22Rv1 (cell line): ENCODE data around the gene GOLGA8T.
"Not testable (repeated sequence)": the region's sequence is repeated elsewhere in the genome, so short reads cannot be mapped to it uniquely, and the experiment has no call there.

ENCODE experiments used
- ZFX ChIP-seq: fragments of 450-650 bp; IDR thresholded peaks from 2 replicates; pipeline ENCODE4 v1.6.1; 2017; ENCODE audit warnings: antibody characterized with exemption, borderline replicate concordance
- TF ChIP-seq, protein P1 (sequence below): fragments of 450-650 bp; IDR thresholded peaks from 2 replicates; pipeline ENCODE4 v1.5.1; 2017; ENCODE audit warnings: mild to moderate bottlenecking

DNA sequence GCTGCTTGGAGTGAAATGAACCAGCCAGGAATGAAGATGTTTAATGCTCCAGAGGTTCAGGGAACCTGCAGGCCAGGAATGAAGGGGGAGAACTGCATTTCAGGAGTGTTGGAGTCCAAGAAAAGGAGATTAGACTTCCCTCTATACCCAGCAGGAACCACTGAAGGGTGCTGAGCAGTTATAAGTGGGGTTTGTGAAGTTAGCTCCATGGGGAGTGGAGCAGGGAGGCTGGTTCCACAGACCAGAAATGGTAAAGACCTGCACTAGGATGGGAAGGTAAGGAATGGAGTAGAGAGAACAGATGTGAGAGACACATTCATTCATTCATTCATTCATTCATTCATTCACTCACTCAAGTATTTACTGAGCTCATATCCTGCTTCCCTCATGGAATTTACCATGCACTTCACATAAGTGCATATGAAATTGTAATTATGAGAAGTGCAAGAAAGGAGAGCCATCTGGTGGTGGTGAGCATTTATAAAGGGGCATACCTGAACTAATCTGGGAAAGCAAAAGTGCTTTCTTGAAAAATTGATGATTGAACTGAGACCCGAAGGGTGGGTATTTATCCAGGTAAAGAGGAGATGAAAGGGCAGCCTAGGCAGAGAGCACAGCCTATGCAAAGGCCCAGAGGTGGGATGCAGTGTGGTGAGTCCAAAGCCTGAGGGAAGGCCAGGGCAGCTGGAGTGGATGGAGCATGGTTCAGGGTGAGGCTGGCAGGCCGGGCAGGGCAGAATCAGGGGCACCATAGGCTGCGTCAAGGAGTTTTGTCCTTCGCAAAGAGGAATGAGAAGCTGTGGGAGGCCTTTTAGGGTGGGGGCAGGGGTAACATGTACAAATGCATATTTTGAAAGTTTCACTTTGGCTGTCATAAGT, 27.9 kb downstream of the GOLGA8T start:
- TF ChIP-seq, protein P1, sequence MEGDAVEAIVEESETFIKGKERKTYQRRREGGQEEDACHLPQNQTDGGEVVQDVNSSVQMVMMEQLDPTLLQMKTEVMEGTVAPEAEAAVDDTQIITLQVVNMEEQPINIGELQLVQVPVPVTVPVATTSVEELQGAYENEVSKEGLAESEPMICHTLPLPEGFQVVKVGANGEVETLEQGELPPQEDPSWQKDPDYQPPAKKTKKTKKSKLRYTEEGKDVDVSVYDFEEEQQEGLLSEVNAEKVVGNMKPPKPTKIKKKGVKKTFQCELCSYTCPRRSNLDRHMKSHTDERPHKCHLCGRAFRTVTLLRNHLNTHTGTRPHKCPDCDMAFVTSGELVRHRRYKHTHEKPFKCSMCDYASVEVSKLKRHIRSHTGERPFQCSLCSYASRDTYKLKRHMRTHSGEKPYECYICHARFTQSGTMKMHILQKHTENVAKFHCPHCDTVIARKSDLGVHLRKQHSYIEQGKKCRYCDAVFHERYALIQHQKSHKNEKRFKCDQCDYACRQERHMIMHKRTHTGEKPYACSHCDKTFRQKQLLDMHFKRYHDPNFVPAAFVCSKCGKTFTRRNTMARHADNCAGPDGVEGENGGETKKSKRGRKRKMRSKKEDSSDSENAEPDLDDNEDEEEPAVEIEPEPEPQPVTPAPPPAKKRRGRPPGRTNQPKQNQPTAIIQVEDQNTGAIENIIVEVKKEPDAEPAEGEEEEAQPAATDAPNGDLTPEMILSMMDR, result not testable (repeated sequence)
- not testable (repeated sequence) for TF ChIP-seq ZFX
